ENCODE data around the gene U2AF2.

The U2AF2 gene

GRCh38 chr19:55660404-55660803 lies 5.6 kb downstream of the U2AF2 start:
- no peak for DNase-seq

GRCh38 chr19:55660991-55661390 lies 6.2 kb downstream of the U2AF2 start:
- no peak for DNase-seq

- DNase-seq: no peak
These were observed 7.0 kb downstream of the U2AF2 start for GRCh38 chr19:55661826-55662225.

- DNase-seq: no peak
These were observed 9.2 kb downstream of the U2AF2 start for GRCh38 chr19:55663846-55664536.

- DNase-seq: no peak
These were observed 11.6 kb downstream of the U2AF2 start for GRCh38 chr19:55666343-55667005.

GRCh38 chr19:55667006-55667381 lies 12.2 kb downstream of the U2AF2 start:
- DNase-seq: no peak

GRCh38 chr19:55667511-55667910 lies 12.7 kb downstream of the U2AF2 start:
- DNase-seq: no peak

- no peak for DNase-seq
These were observed 13.1 kb downstream of the U2AF2 start for GRCh38 chr19:55667958-55668357.

GRCh38 chr19:55668603-55669348 lies 13.9 kb downstream of the U2AF2 start:
- no peak for DNase-seq

- no peak for DNase-seq
These were observed 14.8 kb downstream of the U2AF2 start for GRCh38 chr19:55669418-55670279.

GRCh38 chr19:55670280-55671053 lies 15.6 kb downstream of the U2AF2 start:
- no peak for DNase-seq

- DNase-seq: no peak
These were observed 16.2 kb downstream of the U2AF2 start for GRCh38 chr19:55671054-55671378.

GRCh38 chr19:55672418-55672817 lies 17.6 kb downstream of the U2AF2 start:
- DNase-seq: no peak

- no peak for DNase-seq
These were observed 18.6 kb downstream of the U2AF2 start for GRCh38 chr19:55673465-55673864.

- DNase-seq: no peak
These were observed 19.1 kb downstream of the U2AF2 start for GRCh38 chr19:55673889-55674288.

GRCh38 chr19:55674459-55674840 lies 19.6 kb downstream of the U2AF2 start:
- no peak for DNase-seq

- no peak for DNase-seq
These were observed 20.2 kb downstream of the U2AF2 start, which contains the start of gene EPN1 for GRCh38 chr19:55674841-55675660. Gene EPN1 (plus strand): TSS chr19:55675226. CDS start chr19:55678628, 3,402 bp downstream.

GRCh38 chr19:55675661-55676354 lies 21.0 kb downstream of the U2AF2 start:
- no peak for DNase-seq

- DNase-seq: no peak
These were observed 21.5 kb downstream of the U2AF2 start for GRCh38 chr19:55676383-55676782.

- DNase-seq: no peak
These were observed 22.2 kb downstream of the U2AF2 start for GRCh38 chr19:55676889-55677505.
